Measurements from ENCODE around the gene ARMC10. TPM values are rescaled to one million over a fixed set of nuclear protein-coding genes. Genes with fewer than 3 reads are reported as not detected.
"Not testable (repeated sequence)": the region's sequence is repeated elsewhere in the genome, so short reads cannot be mapped to it uniquely, and the experiment has no call there.

The ARMC10 gene
- 10 to 100 TPM; 51.1 to 54.1 TPM for total RNA-seq

DNA sequence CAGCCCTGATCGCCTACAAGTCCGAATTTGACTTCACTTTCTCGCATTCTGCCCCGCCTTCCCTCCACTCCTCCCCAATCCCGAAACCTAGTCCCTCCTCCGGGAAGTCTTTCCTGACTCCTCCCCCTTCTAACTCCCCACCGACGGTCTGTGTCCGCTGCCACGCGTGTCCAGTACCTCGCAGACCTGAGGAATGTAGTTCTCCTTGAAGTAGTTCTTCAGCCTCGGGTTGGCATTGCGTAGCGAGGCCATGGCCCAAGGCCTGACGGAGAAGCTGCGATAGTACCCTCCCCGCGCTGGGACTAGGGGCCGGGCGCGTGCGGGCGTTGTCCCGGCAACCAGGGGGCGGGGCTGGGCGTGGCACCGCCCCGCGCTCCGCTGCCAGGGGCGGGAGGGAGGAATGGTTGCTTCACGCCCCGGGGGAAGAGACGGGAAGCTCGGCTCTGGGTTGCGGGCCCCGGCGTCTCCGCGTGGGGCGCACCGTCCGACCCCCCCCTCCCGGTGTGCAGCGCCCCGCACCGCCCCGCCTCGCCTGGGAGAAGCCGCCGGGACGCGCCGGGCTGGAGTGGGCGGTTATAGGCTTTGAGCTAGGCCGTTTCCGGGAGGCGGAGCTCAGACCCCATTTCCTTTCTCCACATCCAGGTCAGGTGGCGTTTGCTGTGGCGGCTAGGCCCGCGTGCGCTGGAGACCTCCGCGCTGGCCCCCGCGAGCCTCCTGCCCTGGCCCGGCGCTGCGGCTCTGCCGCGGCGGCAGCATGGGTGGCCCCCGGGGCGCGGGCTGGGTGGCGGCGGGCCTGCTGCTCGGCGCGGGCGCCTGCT lies at the start of gene ARMC10, which contains the start of gene FBXL13:
ARMC10 (plus strand) TSS at position 622 of the 818 bp plus-strand sequence; CDS start at position 755, 133 bp downstream.
FBXL13 (minus strand) TSS at position 278 of the 818 bp plus-strand sequence.
- Mint-ChIP-seq H3K27ac (peak within 1 kb of the TSS; percentile 94), H3K36me3 (peaks cover 15% of the 10 kb centered on the region), H3K4me1 (peaks cover 38% of the 10 kb centered on the region), H3K9me3 (no peaks in the 10 kb centered on the region), H3K4me3 (peak within 1 kb of the TSS; percentile 95), H3K27me3 (no peaks in the 10 kb centered on the region)
- peak; percentile 90 for DNase-seq

DNA sequence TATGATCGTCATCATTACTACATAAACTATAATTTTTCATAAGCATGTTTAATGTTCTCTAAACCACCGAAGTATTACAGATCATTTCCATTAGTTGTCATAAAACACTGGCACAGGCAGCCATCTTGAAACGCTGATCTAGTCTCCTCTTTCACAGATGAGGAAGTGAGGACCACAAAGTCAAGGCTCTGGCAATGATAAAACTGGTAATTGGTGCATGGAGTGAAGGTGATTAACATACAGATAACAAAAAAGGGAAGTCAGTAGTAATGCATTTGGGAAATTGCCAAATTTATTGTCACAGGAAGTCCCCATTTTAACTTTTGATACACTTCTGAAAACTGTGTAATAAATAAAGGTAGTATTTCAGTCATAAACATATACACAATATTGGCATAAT lies 49.6 kb upstream of the ARMC10 start:
- no peak for DNase-seq
- Mint-ChIP-seq H3K27ac (no peak overlapping the region), H3K9me3 (peaks cover 15% of the 10 kb centered on the region), H3K36me3 (peaks cover 19% of the 10 kb centered on the region), H3K4me3 (no peak overlapping the region), H3K27me3 (no peaks in the 10 kb centered on the region), H3K4me1 (peaks cover 5% of the 10 kb centered on the region)

DNA sequence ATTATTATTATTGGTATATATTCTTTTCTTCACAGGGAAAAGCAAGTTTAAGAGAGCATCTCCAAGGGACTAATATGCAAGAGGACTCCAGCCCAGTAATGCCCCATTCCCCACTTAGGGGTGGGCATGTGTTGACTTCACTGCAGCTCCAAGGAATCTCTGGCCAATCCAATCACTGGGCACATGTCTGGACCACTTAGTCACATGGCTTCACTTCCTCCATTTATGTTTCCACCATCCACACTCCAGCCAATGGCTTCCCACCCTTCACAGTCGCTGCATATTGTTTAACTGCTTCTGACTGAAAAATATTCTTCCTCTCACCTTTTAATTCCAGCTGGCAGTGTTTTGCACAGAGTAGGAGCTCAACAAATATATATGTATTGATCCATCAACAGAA lies 43.9 kb upstream of the ARMC10 start:
- H3K27me3 Mint-ChIP-seq = no peaks in the 10 kb centered on the region
- no peaks in the 10 kb centered on the region for H3K36me3 Mint-ChIP-seq
- H3K4me1 Mint-ChIP-seq = no peaks in the 10 kb centered on the region
- DNase-seq = no peak
- no peak overlapping the region for H3K4me3 Mint-ChIP-seq
- H3K9me3 Mint-ChIP-seq = no peaks in the 10 kb centered on the region
- H3K27ac Mint-ChIP-seq = no peak overlapping the region

DNA sequence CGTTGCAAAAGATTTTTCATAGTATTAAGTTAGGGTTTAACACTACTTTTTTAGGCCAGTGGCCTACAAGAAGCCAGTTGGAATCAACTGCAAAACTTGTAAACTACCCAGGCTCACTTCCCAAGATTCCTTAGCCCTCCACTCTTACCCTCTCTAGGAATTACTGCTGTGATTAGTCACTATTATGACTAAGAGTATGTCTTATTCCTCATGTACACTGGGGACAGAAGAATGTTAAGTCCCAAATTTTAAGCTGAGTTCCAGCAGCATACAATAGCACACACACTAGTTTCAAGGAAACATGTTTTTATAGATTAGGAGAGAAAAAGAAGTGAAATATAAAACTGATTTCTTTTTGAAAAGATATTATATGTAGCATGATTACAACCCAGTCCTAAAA lies 43.2 kb upstream of the ARMC10 start:
- no peaks in the 10 kb centered on the region for H3K36me3 Mint-ChIP-seq
- H3K4me1 Mint-ChIP-seq = no peaks in the 10 kb centered on the region
- H3K9me3 Mint-ChIP-seq = no peaks in the 10 kb centered on the region

DNA sequence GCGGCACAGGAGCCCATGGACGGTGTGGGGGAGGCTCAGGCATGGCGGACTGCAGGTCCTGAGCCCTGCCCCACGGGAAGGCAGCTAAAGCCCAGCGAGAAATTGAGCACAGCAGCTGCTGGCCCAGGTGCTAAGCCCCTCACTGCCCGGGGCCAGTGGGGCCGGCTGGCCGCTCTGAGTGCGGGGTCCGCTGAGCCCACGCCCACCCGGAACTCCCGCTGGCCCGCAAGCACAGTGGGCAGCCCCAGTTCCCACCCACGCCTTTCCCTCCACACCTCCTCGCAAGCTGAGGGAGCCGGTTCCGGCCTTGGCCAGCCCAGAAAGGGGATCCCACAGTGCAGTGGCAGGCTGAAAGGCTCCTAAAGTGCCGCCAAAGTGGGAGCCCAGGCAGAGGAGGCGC lies 40.6 kb upstream of the ARMC10 start:
- not testable (repeated sequence) for H3K36me3 Mint-ChIP-seq, H3K4me1 Mint-ChIP-seq, H3K27ac Mint-ChIP-seq, H3K27me3 Mint-ChIP-seq, H3K9me3 Mint-ChIP-seq, H3K4me3 Mint-ChIP-seq, DNase-seq

More for the DNA sequence above, 43.2 kb upstream of the ARMC10 start:
- no peak overlapping the region for H3K4me3 Mint-ChIP-seq
- H3K27ac Mint-ChIP-seq = no peak overlapping the region
- no peaks in the 10 kb centered on the region for H3K27me3 Mint-ChIP-seq
- DNase-seq = no peak

DNA sequence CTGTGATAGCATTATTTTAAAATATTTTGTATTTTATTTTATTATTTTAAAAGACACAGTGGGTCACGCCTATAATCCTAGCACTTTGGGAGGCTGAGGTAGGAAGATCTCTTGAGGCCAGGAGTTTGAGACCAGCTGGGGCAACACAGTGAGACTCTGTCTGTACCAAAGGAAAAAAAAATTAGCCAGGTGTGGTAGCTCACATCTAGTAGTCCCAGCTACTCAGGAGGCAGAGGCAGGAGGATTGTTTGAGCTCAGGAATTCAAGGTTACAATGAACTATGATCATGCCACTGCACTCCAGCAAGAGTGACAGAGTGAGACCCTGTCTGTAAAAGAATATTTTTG lies 37.5 kb upstream of the ARMC10 start:
- H3K36me3 Mint-ChIP-seq = peaks cover 3% of the 10 kb centered on the region
- H3K27me3 Mint-ChIP-seq = no peaks in the 10 kb centered on the region
- H3K27ac Mint-ChIP-seq = no peak overlapping the region
- H3K4me1 Mint-ChIP-seq = no peaks in the 10 kb centered on the region
- peaks cover 2% of the 10 kb centered on the region for H3K9me3 Mint-ChIP-seq
- H3K4me3 Mint-ChIP-seq = no peak overlapping the region
- DNase-seq = no peak

DNA sequence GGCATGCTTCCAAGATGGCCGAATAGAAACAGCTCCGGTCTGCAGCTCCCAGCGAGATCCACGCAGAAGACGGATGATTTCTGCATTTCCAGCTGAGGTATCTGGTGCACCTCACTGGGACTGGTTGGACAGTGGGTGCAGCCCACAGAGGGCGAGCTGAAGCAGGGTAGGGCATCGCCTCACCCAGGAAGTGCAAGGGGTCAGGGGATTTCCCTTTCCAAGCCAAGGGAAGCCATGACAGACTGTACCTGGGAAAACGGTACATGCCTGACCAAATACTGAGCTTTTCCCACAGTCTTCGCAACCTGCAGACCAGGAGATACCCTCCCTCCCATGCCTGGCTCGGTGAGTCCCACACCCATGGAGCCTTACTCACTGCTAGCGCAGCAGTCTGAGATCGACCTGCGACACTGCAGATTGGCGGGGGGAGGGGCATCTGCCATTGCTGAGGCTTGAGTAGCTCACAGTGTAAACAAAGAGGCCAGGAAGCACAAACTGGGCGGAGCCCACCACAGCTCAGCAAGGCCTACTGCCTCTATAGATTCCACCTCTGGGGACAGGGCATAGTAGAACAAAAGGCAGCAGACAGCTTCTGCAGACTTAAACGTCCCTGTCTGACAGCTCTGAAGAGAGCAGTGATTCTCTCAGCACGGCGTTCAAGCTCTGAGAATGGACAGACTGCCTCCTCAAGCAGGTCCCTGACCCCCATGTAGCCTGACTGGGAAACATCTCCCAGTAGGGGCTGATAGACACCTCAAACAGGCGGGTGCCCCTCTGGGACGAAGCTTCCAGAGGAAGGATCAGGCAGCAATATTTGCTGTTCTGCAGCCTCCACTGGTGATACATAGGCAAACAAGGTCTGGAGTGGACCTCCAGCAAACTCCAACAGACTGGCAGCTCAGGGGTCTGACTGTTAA lies 36.9 kb upstream of the ARMC10 start:
- not testable (repeated sequence) for H3K4me3 Mint-ChIP-seq, H3K27me3 Mint-ChIP-seq, H3K36me3 Mint-ChIP-seq, DNase-seq, H3K9me3 Mint-ChIP-seq, H3K4me1 Mint-ChIP-seq, H3K27ac Mint-ChIP-seq

DNA sequence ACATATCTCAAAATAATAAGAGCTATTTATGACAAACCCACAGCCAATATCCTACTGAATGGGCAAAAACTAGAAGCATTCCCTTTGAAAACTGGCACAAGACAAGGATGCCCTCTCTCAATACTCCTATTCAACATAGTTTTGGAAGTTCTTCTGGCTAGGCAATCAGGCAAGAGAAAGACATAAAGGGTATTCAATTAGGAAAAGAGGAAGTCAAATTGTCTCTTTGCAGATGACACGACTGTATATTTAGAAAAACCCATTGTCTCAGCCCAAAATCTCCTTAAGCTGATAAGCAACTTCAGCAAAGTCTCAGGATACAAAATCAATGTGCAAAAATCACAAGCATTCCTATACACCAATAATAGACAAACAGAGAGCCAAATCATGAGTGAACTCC lies 33.1 kb upstream of the ARMC10 start:
- H3K4me3 Mint-ChIP-seq, H3K27me3 Mint-ChIP-seq, H3K9me3 Mint-ChIP-seq, H3K4me1 Mint-ChIP-seq, H3K27ac Mint-ChIP-seq, DNase-seq: not testable (repeated sequence)
- H3K36me3 Mint-ChIP-seq = peaks cover 14% of the 10 kb centered on the region

DNA sequence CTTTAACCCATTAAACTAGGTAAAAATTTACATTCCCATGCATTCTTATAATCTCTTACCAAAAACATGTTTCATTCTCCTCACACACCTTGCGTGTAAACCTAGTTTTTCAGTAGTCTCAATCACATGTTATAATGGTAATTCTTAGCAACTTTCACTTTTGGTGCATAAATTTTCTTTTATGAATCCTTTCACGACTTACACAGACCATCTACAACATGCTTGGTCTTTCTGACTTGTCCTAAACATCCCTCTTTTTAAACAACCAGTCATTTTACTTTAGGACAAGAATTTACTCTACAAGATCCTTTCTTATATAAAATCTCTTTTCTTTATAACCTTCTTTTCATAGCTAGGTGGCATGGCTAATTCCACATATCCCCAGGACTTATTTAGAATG lies 26.1 kb upstream of the ARMC10 start:
- no peak overlapping the region for H3K27ac Mint-ChIP-seq
- H3K27me3 Mint-ChIP-seq = no peaks in the 10 kb centered on the region
- DNase-seq = no peak
- no peak overlapping the region for H3K4me3 Mint-ChIP-seq
- no peaks in the 10 kb centered on the region for H3K4me1 Mint-ChIP-seq
- H3K9me3 Mint-ChIP-seq = peaks cover 6% of the 10 kb centered on the region
- H3K36me3 Mint-ChIP-seq = peaks cover 10% of the 10 kb centered on the region

DNA sequence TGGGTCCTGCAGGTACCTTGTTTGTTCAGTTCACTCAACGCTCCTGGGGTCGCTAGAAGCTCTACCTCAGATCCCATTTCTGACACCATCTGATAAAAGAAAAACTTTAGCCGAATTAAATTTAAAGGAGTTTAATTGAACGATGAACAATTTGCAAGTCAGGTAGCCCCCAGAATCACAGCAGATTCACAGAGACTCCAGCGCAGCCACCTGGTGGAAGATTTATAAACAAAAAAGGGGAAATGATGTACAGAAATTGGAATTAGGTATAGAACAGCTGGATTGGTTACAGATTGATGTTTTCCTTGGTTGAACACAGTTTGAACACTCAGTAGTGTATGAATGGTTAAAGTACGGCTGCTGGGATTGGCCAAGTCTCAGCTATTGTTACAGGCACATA lies 23.4 kb upstream of the ARMC10 start:
- Mint-ChIP-seq H3K27ac (no peak overlapping the region), H3K36me3 (peaks cover 9% of the 10 kb centered on the region), H3K4me1 (no peaks in the 10 kb centered on the region), H3K9me3 (peaks cover 6% of the 10 kb centered on the region), H3K27me3 (no peaks in the 10 kb centered on the region), H3K4me3 (no peak overlapping the region)
- DNase-seq = no peak

DNA sequence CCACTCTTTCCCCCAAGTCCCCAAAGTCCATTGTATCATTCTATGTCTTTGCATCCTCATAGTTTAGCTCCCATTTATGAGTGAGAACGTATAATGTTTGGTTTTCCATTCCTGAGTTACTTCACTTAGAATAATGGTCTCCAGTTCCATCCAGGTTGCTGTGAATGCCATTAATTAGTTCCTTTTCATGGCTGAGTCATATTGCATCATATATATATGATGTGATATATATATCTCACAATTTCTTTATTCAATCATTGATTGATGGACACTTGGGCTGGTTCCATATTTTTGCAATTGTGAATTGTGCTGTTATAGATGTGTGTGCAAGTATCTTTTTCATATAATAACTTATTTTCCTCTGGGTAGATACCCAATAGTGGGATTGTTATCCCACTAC lies 18.9 kb upstream of the ARMC10 start:
- not testable (repeated sequence) for H3K9me3 Mint-ChIP-seq

DNA sequence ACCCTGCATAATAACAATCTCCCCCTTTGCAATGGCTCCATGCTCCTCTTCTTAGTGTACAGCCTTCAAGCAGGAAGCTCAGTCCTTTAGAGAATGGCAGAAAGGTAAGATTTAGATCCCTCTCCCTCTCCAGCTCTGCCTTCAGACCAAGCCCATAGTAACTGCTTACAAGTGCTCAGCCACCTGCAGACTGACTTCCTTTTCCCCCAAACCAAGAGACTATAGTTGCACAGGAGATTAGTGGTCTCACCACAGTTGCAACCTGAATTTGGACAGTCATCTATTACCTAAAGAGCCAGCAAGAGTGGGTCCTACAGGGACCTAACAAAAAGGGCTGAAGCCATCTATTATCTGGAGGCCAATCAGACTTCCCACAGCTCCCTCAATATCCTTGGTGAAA lies 16.8 kb upstream of the ARMC10 start:
- no peak for DNase-seq
- Mint-ChIP-seq H3K27ac (no peak overlapping the region), H3K27me3 (no peaks in the 10 kb centered on the region), H3K36me3 (peaks cover 3% of the 10 kb centered on the region), H3K4me1 (no peaks in the 10 kb centered on the region), H3K4me3 (no peak overlapping the region), H3K9me3 (no peaks in the 10 kb centered on the region)

More for the DNA sequence above, 18.9 kb upstream of the ARMC10 start:
- not testable (repeated sequence) for DNase-seq, H3K4me3 Mint-ChIP-seq, H3K27ac Mint-ChIP-seq, H3K27me3 Mint-ChIP-seq, H3K4me1 Mint-ChIP-seq, H3K36me3 Mint-ChIP-seq

DNA sequence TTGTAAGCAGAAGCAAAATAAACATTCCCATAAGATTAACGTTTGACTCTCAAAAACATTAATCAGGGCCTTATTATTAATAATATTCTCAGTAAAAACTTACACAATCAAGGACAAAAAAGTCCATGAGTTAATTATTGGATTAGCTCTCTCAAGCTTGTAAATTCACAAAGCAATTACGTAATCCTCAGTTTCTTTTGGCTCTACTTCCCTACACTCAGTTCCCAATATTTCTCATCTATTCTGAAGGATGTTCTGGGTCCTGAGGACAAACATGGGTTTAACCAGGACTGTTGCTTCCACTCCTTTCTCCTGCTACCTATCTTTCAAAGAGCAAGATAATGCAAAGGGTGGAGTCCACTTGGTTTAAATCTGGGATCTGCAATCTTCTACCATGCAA lies 15.5 kb upstream of the ARMC10 start:
- no peaks in the 10 kb centered on the region for H3K4me1 Mint-ChIP-seq
- no peaks in the 10 kb centered on the region for H3K9me3 Mint-ChIP-seq
- peaks cover 2% of the 10 kb centered on the region for H3K36me3 Mint-ChIP-seq
- H3K4me3 Mint-ChIP-seq = no peak overlapping the region
- no peak for DNase-seq
- no peaks in the 10 kb centered on the region for H3K27me3 Mint-ChIP-seq
- H3K27ac Mint-ChIP-seq = no peak overlapping the region

DNA sequence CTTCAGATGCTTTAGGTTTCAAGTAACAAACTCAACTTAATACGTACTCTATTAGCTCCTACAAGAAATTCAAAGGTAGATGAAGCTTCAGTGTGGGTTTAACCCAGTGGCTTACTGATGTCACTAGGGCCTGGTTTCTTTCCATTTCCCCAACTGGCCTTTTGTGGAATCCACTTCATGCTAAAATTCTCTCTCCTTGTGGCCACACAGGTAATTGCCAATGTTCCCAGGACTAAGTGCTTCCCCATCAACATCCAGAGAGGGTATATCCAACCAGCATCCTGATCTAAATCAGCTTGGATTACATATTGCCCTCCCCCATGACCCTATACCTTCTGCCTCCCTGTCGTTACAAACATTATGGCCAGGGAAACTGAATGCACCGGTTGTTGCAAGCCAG lies 11.0 kb upstream of the ARMC10 start:
- H3K4me3 Mint-ChIP-seq = no peak overlapping the region
- DNase-seq = no peak
- no peaks in the 10 kb centered on the region for H3K9me3 Mint-ChIP-seq
- H3K27ac Mint-ChIP-seq = no peak overlapping the region
- H3K4me1 Mint-ChIP-seq = no peaks in the 10 kb centered on the region
- H3K36me3 Mint-ChIP-seq = no peaks in the 10 kb centered on the region
- no peaks in the 10 kb centered on the region for H3K27me3 Mint-ChIP-seq

DNA sequence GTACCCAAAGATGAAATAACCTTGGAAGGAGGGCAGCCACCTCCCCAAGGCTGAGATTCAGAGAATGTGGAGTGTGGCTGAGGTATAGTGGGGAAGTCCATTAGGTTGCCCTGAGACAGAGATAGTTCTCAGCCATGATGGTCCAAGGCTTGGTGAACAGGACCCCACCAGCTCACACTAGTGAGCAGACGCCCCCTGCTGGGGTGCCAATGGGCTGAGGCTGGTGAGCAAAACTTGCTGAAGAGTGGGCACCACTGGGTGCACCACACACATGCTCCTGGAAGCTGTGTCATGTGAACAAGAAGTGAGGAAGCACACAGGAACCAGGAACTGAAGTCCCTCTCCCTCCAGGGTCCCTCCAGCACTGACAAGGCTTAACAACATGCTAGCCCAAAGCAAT lies 9.3 kb upstream of the ARMC10 start:
- Mint-ChIP-seq H3K27ac (peak overlapping the region; percentile 30), H3K4me3 (no peak overlapping the region), H3K4me1 (no peaks in the 10 kb centered on the region), H3K27me3 (no peaks in the 10 kb centered on the region), H3K9me3 (no peaks in the 10 kb centered on the region), H3K36me3 (no peaks in the 10 kb centered on the region)
- DNase-seq = peak; percentile 52

Data from activated naive CD8-positive, alpha-beta T cell treated with anti-CD3 and anti-CD28 coated beads for 36 hours (primary cell).